ENCODE results near the gene PLCG1. TPM values are rescaled to one million over a fixed set of nuclear protein-coding genes. Genes with fewer than 3 reads are reported as not detected.

The PLCG1 gene
- total and polyA plus RNA-seq, 5 donors from 2014 or later: 30.4 to 540 (median 33.2) TPM

GRCh38 chr20:41160686-41161085 is 23.3 kb downstream of the PLCG1 start:
- no peaks in the 10 kb centered on the region for H3K9me3 Mint-ChIP-seq
- Histone ChIP-seq H3K9me3 (ENCODE audit: control insufficient read depth in 2 of 2, low read length in 2 of 2) (no peaks in the 10 kb centered on the region), H3K4me3 (ENCODE audit: low read depth, low read length) (no peak overlapping the region), H3K36me3 (ENCODE audit: control insufficient read depth, insufficient read depth, low read length) (peaks cover 59% of the 10 kb centered on the region), H3K27ac (ENCODE audit: insufficient read depth, low read length, poor library complexity, severe bottlenecking) (peak overlapping the region; percentile 86), H3K4me1 (ENCODE audit: control insufficient read depth, insufficient read depth, low read length, poor library complexity, severe bottlenecking) (peaks cover 71% of the 10 kb centered on the region), H3K27me3 (ENCODE audit: control insufficient read depth, insufficient read depth, low read length) (no peaks in the 10 kb centered on the region)
- peaks cover 12 to 91% (median 51%) of the 10 kb centered on the region in 4 donors for H3K4me1 Mint-ChIP-seq
- peaks cover 45% of the 10 kb centered on the region for H3K36me3 Mint-ChIP-seq
- DNase-seq (no peak), ATAC-seq (ENCODE audit: low read depth in 2 of 2) (no peak)
- H3K27ac Mint-ChIP-seq: peak overlapping the region; percentile 94 to 100 (median 96)
- H3K27me3 Mint-ChIP-seq: peaks cover 7% of the 10 kb centered on the region
- peak overlapping the region in 3 of 4 donors; percentile 19 to 64 (median 44) for H3K4me3 Mint-ChIP-seq

DNA sequence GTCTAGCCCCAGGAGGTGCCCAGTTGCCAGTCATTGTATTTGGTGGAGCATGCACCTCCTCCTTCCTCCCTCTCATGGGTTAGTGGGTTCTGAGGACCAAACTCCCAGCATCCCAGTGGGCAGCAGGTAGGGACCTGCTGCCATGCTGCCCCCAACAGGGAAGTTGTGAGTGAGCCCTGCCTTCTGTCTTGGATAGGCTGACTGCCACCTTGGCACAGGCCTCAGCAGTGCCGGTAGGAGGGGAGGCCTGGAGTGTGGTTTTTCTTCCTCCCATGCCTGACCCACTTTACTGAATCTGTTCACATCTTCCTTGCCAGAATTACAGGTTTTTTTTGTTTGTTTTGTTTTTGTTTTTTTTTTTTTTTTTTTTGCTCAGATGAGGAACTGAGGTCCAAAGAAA is 24.5 kb downstream of the PLCG1 start:
- Mint-ChIP-seq H3K27me3 (peaks cover 5% of the 10 kb centered on the region), H3K36me3 (peaks cover 55% of the 10 kb centered on the region), H3K4me1 (peaks cover 12 to 85% (median 41%) of the 10 kb centered on the region in 4 donors), H3K27ac (peak overlapping the region; percentile 82 to 97 (median 94)), H3K9me3 (no peaks in the 10 kb centered on the region), H3K4me3 (peak overlapping the region in 2 of 4 donors; percentile 56 to 63)
- DNase-seq (no peak), ATAC-seq (ENCODE audit: low read depth in 2 of 2) (no peak)
- Histone ChIP-seq H3K9me3 (ENCODE audit: control insufficient read depth in 2 of 2, low read length in 2 of 2) (no peaks in the 10 kb centered on the region), H3K4me1 (ENCODE audit: control insufficient read depth, insufficient read depth, low read length, poor library complexity, severe bottlenecking) (peaks cover 59% of the 10 kb centered on the region), H3K27me3 (ENCODE audit: control insufficient read depth, insufficient read depth, low read length) (no peaks in the 10 kb centered on the region), H3K36me3 (ENCODE audit: control insufficient read depth, insufficient read depth, low read length) (peaks cover 71% of the 10 kb centered on the region), H3K4me3 (ENCODE audit: low read depth, low read length) (no peak overlapping the region), H3K27ac (ENCODE audit: insufficient read depth, low read length, poor library complexity, severe bottlenecking) (peak overlapping the region; percentile 55)

GRCh38 chr20:41162396-41162795 is 25.1 kb downstream of the PLCG1 start:
- Histone ChIP-seq H3K4me3 (ENCODE audit: low read depth, low read length) (no peak overlapping the region), H3K9me3 (ENCODE audit: control insufficient read depth in 2 of 2, low read length in 2 of 2) (no peaks in the 10 kb centered on the region), H3K36me3 (ENCODE audit: control insufficient read depth, insufficient read depth, low read length) (peaks cover 76% of the 10 kb centered on the region), H3K4me1 (ENCODE audit: control insufficient read depth, insufficient read depth, low read length, poor library complexity, severe bottlenecking) (peaks cover 54% of the 10 kb centered on the region), H3K27ac (ENCODE audit: insufficient read depth, low read length, poor library complexity, severe bottlenecking) (peak overlapping the region; percentile 55), H3K27me3 (ENCODE audit: control insufficient read depth, insufficient read depth, low read length) (no peaks in the 10 kb centered on the region)
- no peaks in the 10 kb centered on the region for H3K9me3 Mint-ChIP-seq
- H3K36me3 Mint-ChIP-seq: peaks cover 59% of the 10 kb centered on the region
- H3K4me1 Mint-ChIP-seq: peaks cover 11 to 85% (median 39%) of the 10 kb centered on the region in 4 donors
- DNase-seq (no peak), ATAC-seq (ENCODE audit: low read depth in 2 of 2) (no peak)
- no peaks in the 10 kb centered on the region for H3K27me3 Mint-ChIP-seq
- H3K27ac Mint-ChIP-seq: peak overlapping the region; percentile 52 to 94 (median 82)
- H3K4me3 Mint-ChIP-seq: no peak overlapping the region

DNA sequence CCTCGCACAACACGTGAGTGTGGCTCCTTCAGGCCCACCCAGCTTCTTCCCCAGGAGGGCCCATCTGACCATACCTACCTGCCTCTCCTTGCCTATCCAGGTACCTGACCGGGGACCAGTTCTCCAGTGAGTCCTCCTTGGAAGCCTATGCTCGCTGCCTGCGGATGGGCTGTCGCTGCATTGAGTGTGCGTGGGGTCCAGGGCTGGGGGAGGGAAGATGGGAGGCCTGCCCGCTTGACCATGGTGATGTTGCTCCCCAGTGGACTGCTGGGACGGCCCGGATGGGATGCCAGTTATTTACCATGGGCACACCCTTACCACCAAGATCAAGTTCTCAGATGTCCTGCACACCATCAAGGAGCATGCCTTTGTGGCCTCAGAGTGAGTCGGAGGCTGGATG is 26.5 kb downstream of the PLCG1 start:
- H3K36me3 ChIP-seq (ENCODE audit: control insufficient read depth, insufficient read depth, low read length): peaks cover 90% of the 10 kb centered on the region
- peak overlapping the region; percentile 7 for H3K27ac ChIP-seq (ENCODE audit: insufficient read depth, low read length, poor library complexity, severe bottlenecking)
- Mint-ChIP-seq H3K27me3 (no peaks in the 10 kb centered on the region), H3K27ac (peak overlapping the region in 2 of 3 donors; percentile 64 to 84), H3K9me3 (no peaks in the 10 kb centered on the region), H3K4me3 (peak overlapping the region in 1 of 4 donors; percentile 64), H3K4me1 (peaks cover 5 to 71% (median 29%) of the 10 kb centered on the region in 4 donors), H3K36me3 (peaks cover 55% of the 10 kb centered on the region)
- no peaks in the 10 kb centered on the region for H3K9me3 ChIP-seq (ENCODE audit: control insufficient read depth in 2 of 2, low read length in 2 of 2)
- no peaks in the 10 kb centered on the region for H3K27me3 ChIP-seq (ENCODE audit: control insufficient read depth, insufficient read depth, low read length)
- ATAC-seq (ENCODE audit: low read depth in 2 of 2): no peak
- no peak for DNase-seq
- peaks cover 40% of the 10 kb centered on the region for H3K4me1 ChIP-seq (ENCODE audit: control insufficient read depth, insufficient read depth, low read length, poor library complexity, severe bottlenecking)
- H3K4me3 ChIP-seq (ENCODE audit: low read depth, low read length): no peak overlapping the region

- peaks cover 99% of the 10 kb centered on the region for H3K36me3 ChIP-seq (ENCODE audit: control insufficient read depth, insufficient read depth, low read length)
- H3K4me3 ChIP-seq (ENCODE audit: low read depth, low read length): no peak overlapping the region
- Mint-ChIP-seq H3K36me3 (peaks cover 54% of the 10 kb centered on the region), H3K27ac (peak overlapping the region in 1 of 3 donors; percentile 31), H3K4me1 (peaks cover 5 to 56% (median 20%) of the 10 kb centered on the region in 4 donors), H3K27me3 (no peaks in the 10 kb centered on the region), H3K4me3 (no peak overlapping the region), H3K9me3 (no peaks in the 10 kb centered on the region)
- peaks cover 25% of the 10 kb centered on the region for H3K4me1 ChIP-seq (ENCODE audit: control insufficient read depth, insufficient read depth, low read length, poor library complexity, severe bottlenecking)
- DNase-seq: no peak
- ATAC-seq (ENCODE audit: low read depth in 2 of 2): no peak
- no peaks in the 10 kb centered on the region for H3K9me3 ChIP-seq (ENCODE audit: control insufficient read depth in 2 of 2, low read length in 2 of 2)
- H3K27ac ChIP-seq (ENCODE audit: insufficient read depth, low read length, poor library complexity, severe bottlenecking): no peak overlapping the region
- H3K27me3 ChIP-seq (ENCODE audit: control insufficient read depth, insufficient read depth, low read length): no peaks in the 10 kb centered on the region
Measured at GRCh38 chr20:41165001-41165882, 27.9 kb downstream of the PLCG1 start.

DNA sequence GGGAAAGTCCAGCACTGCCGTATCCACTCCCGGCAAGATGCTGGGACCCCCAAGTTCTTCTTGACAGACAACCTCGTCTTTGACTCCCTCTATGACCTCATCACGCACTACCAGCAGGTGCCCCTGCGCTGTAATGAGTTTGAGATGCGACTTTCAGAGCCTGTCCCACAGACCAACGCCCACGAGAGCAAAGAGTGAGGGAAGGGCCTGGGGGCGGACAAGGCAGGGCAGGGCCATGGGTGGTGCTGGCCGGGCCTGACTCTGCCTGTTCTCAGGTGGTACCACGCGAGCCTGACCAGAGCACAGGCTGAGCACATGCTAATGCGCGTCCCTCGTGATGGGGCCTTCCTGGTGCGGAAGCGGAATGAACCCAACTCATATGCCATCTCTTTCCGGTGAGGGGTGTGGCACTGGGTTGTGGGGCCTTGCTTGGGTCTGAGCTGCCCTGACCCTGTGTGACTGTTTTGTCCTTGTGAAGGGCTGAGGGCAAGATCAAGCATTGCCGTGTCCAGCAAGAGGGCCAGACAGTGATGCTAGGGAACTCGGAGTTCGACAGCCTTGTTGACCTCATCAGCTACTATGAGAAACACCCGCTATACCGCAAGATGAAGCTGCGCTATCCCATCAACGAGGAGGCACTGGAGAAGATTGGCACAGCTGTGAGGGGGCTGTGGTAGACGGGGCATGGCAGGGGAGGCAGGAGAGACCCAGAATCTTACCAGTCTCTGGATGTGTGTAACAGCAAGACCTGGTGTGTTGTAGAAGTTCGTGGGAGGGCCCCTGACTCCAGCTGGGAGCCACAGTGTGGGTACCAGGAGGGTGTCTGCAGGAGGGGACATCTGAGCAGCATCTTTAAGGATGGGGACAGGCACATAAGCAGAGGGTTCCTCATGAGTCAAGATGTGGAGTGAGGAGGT is 29.1 kb downstream of the PLCG1 start:
- Mint-ChIP-seq H3K36me3 (peaks cover 48% of the 10 kb centered on the region), H3K4me1 (peaks cover 0 to 51% (median 15%) of the 10 kb centered on the region in 4 donors), H3K27ac (peak overlapping the region; percentile 72 to 87 (median 75)), H3K9me3 (no peaks in the 10 kb centered on the region), H3K4me3 (no peak overlapping the region), H3K27me3 (no peaks in the 10 kb centered on the region)
- no peaks in the 10 kb centered on the region for H3K9me3 ChIP-seq (ENCODE audit: control insufficient read depth in 2 of 2, low read length in 2 of 2)
- no peaks in the 10 kb centered on the region for H3K27me3 ChIP-seq (ENCODE audit: control insufficient read depth, insufficient read depth, low read length)
- H3K4me1 ChIP-seq (ENCODE audit: control insufficient read depth, insufficient read depth, low read length, poor library complexity, severe bottlenecking): peaks cover 13% of the 10 kb centered on the region
- ATAC-seq (ENCODE audit: low read depth in 2 of 2): no peak
- H3K27ac ChIP-seq (ENCODE audit: insufficient read depth, low read length, poor library complexity, severe bottlenecking): no peak overlapping the region
- DNase-seq: no peak
- H3K36me3 ChIP-seq (ENCODE audit: control insufficient read depth, insufficient read depth, low read length): peaks cover 98% of the 10 kb centered on the region
- no peak overlapping the region for H3K4me3 ChIP-seq (ENCODE audit: low read depth, low read length)

GRCh38 chr20:41167118-41167470 is 29.8 kb downstream of the PLCG1 start:
- H3K4me3 Mint-ChIP-seq: no peak overlapping the region
- no peak overlapping the region for H3K27ac ChIP-seq (ENCODE audit: insufficient read depth, low read length, poor library complexity, severe bottlenecking)
- H3K36me3 Mint-ChIP-seq: peaks cover 53% of the 10 kb centered on the region

More at GRCh38 chr20:41167118-41167470, 29.8 kb downstream of the PLCG1 start:
- H3K27ac Mint-ChIP-seq: peak overlapping the region in 2 of 3 donors; percentile 74 to 87
- no peaks in the 10 kb centered on the region for H3K27me3 Mint-ChIP-seq
- H3K36me3 ChIP-seq (ENCODE audit: control insufficient read depth, insufficient read depth, low read length): peaks cover 99% of the 10 kb centered on the region
- H3K27me3 ChIP-seq (ENCODE audit: control insufficient read depth, insufficient read depth, low read length): no peaks in the 10 kb centered on the region
- ATAC-seq (ENCODE audit: low read depth in 2 of 2) (no peak), DNase-seq (no peak)
- H3K4me3 ChIP-seq (ENCODE audit: low read depth, low read length): no peak overlapping the region
- H3K9me3 ChIP-seq (ENCODE audit: control insufficient read depth in 2 of 2, low read length in 2 of 2): no peaks in the 10 kb centered on the region
- peaks cover 8% of the 10 kb centered on the region for H3K4me1 ChIP-seq (ENCODE audit: control insufficient read depth, insufficient read depth, low read length, poor library complexity, severe bottlenecking)
- H3K9me3 Mint-ChIP-seq: no peaks in the 10 kb centered on the region
- peaks cover 0 to 51% (median 13%) of the 10 kb centered on the region in 4 donors for H3K4me1 Mint-ChIP-seq
